ENCODE results near the gene GSTO1.
A peak's percentile ranks its signal among the peaks of the same experiment; 100 is the strongest.
"Not testable (repeated sequence)": the region's sequence is repeated elsewhere in the genome, so short reads cannot be mapped to it uniquely, and the experiment has no call there.

GSTO1 gene

DNA sequence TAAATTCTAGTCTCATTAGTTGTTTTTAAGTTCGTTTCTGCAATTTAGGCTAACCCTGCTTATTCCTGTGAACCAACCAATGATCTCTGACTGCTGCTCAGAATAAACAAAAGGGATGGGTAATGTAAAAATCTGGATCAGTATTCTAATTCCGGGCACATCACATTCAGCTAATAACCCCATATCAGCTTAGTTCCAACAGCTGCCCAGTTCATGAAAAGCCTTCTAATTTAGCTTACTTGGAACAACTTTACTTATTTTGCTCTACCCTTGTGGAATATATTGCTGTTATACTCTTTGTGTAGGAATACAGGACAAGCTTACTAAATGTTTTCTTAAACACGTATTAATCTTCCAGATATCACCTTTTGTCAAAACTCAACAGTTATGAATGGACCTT lies 18.9 kb upstream of the GSTO1 start:
- TF ChIP-seq CTCF (IDR thresholded peaks at IDR 0.05; ENCODE audit: low read depth, low read length): no peak
- DNase-seq (ENCODE audit: low read depth, low spot score): no peak
- no peak overlapping the region for H3K4me3 ChIP-seq (ENCODE audit: low read depth, low read length)
- in situ Hi-C loops (cut with HindIII; ENCODE audit: low sequenced_read_pairs): no loop called here

GRCh38 chr10:104240078-104240477 lies 14.6 kb upstream of the GSTO1 start:
- DNase-seq (ENCODE audit: low read depth, low spot score): no peak
- in situ Hi-C loops (cut with HindIII; ENCODE audit: low sequenced_read_pairs): no loop called here
- no peak for TF ChIP-seq CTCF (IDR thresholded peaks at IDR 0.05; ENCODE audit: low read depth, low read length)
- no peak overlapping the region for H3K4me3 ChIP-seq (ENCODE audit: low read depth, low read length)

DNA sequence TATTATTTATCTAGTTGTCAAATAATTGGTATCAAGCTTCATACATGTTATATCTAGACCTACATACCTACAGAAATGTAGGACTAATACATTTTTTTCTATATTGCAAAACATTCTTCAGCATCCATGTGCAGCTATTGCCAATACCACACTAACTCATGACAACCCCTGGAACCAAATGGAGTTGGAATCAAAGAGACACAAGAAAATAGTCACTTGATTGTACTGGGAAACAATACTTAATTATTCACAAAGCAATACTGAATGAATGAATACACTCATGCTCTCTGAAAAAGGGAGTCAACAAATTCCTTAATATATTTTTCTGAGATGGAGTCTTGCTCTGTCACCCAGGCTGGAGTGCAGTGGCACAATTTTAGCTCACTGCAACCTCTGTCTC lies 12.1 kb upstream of the GSTO1 start:
- no peak for TF ChIP-seq CTCF (IDR thresholded peaks at IDR 0.05; ENCODE audit: low read depth, low read length)
- in situ Hi-C loops (cut with HindIII; ENCODE audit: low sequenced_read_pairs): no loop called here
- no peak for DNase-seq (ENCODE audit: low read depth, low spot score)
- H3K4me3 ChIP-seq (ENCODE audit: low read depth, low read length): no peak overlapping the region

GRCh38 chr10:104243009-104243408 lies 11.7 kb upstream of the GSTO1 start:
- in situ Hi-C loops (cut with HindIII; ENCODE audit: low sequenced_read_pairs); DNase-seq (ENCODE audit: low read depth, low spot score); H3K4me3 ChIP-seq (ENCODE audit: low read depth, low read length): not testable (repeated sequence)

DNA sequence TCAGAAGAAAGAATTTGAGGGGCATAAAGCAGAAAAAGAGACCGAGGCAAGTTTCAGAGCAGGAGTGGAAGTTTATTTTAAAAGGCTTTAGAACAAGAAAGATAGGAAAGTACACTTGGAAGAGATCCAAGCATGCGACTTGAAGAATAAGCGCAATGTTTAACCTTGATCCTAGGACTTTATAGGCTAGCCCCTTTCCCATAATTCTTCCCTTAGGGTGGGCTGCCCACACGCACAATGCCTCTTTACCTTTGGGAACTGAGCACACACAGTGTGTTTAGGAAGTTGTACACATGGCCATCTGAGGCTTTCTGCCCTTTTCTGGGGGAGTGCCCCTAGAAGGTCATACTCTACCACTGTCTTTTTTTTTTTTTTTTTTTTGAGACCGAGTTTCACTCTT lies 11.2 kb upstream of the GSTO1 start:
- H3K4me3 ChIP-seq (ENCODE audit: low read depth, low read length): no peak overlapping the region
- in situ Hi-C loops (cut with HindIII; ENCODE audit: low sequenced_read_pairs): no loop called here
- no peak for DNase-seq (ENCODE audit: low read depth, low spot score)
- TF ChIP-seq CTCF (IDR thresholded peaks at IDR 0.05; ENCODE audit: low read depth, low read length): no peak

DNA sequence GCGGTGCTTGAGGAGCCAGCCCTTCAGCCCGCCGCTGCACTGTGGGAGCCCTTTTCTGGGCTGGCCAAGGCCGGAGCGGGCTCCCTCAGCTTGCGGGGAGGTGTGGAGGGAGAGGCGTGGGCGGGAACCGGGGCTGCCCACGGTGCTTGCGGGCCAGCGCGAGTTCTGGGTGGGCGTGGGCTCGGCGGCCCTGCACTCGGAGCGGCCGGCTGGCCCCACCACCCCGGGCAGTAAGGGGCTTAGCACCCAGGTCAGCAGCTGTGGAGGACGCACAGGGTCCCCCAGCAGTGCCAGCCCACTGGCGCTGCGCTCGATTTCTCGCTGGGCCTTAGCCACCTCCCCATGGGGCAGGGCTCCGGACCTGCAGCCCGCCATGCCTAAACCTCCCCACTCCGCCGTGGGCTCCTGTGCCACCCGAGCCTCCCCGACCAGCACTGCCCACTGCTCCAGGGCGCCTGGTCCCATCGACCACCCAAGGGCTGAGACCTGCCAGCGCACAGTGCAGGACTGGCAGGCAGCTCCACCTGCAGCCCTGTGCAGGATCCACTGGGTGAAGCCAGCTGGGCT lies 9.5 kb upstream of the GSTO1 start:
- no peak overlapping the region for H3K4me3 ChIP-seq (ENCODE audit: low read depth, low read length)
- DNase-seq (ENCODE audit: low read depth, low spot score): no peak
- in situ Hi-C loops (cut with HindIII; ENCODE audit: low sequenced_read_pairs): no loop called here
- TF ChIP-seq CTCF (IDR thresholded peaks at IDR 0.05; ENCODE audit: low read depth, low read length): no peak

DNA sequence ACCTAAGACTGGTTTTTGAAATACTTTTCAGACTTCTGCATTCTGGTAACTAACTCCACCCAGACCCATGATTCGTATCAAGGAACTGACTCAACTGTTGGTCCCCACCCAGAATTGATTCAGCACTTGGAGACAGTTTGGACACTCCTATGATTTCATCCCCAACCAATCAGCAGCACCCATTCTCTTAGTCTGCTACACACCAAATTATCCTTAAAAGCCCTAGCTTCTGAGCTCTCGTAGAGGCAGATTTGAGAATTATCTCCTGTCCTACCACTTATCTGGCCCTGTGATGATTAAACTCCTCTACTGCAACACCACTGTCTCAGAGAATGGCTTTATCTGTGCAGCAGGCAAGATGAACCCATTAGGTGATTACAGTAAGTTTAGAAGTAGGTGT lies 7.7 kb upstream of the GSTO1 start:
- peak; percentile 27 for DNase-seq (ENCODE audit: low read depth, low spot score)
- TF ChIP-seq CTCF (IDR thresholded peaks at IDR 0.05; ENCODE audit: low read depth, low read length): no peak
- no peak overlapping the region for H3K4me3 ChIP-seq (ENCODE audit: low read depth, low read length)
- in situ Hi-C loops (cut with HindIII; ENCODE audit: low sequenced_read_pairs): no loop called here

Data from astrocyte of the spinal cord (primary cell).